ENCODE data around the gene VAMP1. TPM values are rescaled to one million over a fixed set of nuclear protein-coding genes. Genes with fewer than 3 reads are reported as not detected.

VAMP1 gene
- total and polyA plus RNA-seq, 2 of the 13 experiments (the other 11 are each of a cell fraction or from before 2014, with no cell fraction given) = 2.5 to 7.4 TPM

DNA sequence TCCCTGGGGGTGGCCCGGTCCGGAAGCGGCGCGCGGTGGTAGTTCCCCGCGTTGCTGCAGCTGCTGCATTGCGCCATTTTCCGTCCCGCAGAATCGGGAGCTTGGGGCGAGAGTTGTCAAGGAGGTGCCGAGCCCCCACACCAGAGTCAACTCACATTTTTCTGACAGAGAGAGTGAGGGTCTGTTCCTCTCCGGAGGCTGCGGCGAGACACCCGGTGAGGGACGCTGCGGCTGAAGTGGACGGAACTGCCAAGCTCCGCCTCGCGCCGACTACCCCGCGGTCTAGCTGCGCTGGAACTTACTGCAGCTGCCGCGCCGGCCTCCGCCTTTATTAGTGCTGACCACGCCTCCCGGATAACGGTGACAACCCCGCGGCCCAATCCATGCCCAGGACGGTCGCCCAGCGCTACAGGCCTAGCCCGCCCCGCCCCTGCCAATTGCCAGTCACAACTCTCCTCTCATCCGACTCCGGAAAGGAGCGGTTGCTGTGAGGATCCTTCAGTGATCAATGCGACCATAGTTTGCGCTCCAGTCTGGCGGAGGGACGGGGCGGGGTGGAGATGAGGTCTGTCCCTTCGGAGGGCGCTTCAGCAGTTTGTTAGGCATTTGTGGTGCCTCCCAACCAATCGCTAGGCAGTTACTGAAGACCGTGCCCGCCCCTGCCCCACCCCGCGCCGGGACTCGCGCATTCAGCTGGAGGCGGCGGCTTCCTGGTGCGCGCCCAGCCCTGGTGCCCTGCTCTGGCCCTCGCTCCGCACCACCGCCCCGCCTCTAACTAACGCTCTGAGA, at the start of gene VAMP1 (continued):
- TF ChIP-seq, protein P1, sequence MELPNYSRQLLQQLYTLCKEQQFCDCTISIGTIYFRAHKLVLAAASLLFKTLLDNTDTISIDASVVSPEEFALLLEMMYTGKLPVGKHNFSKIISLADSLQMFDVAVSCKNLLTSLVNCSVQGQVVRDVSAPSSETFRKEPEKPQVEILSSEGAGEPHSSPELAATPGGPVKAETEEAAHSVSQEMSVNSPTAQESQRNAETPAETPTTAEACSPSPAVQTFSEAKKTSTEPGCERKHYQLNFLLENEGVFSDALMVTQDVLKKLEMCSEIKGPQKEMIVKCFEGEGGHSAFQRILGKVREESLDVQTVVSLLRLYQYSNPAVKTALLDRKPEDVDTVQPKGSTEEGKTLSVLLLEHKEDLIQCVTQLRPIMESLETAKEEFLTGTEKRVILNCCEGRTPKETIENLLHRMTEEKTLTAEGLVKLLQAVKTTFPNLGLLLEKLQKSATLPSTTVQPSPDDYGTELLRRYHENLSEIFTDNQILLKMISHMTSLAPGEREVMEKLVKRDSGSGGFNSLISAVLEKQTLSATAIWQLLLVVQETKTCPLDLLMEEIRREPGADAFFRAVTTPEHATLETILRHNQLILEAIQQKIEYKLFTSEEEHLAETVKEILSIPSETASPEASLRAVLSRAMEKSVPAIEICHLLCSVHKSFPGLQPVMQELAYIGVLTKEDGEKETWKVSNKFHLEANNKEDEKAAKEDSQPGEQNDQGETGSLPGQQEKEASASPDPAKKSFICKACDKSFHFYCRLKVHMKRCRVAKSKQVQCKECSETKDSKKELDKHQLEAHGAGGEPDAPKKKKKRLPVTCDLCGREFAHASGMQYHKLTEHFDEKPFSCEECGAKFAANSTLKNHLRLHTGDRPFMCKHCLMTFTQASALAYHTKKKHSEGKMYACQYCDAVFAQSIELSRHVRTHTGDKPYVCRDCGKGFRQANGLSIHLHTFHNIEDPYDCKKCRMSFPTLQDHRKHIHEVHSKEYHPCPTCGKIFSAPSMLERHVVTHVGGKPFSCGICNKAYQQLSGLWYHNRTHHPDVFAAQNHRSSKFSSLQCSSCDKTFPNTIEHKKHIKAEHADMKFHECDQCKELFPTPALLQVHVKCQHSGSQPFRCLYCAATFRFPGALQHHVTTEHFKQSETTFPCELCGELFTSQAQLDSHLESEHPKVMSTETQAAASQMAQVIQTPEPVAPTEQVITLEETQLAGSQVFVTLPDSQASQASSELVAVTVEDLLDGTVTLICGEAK (IDR thresholded peaks at IDR 0.05) = no peak
- TF ChIP-seq, protein P1 (CRISPR knock-in tag; IDR thresholded peaks at IDR 0.05) = peak; percentile 73; the same call in 1 of the 2 replicates
- no peak for TF ChIP-seq LCORL (IDR thresholded peaks at IDR 0.05)
- TF ChIP-seq LCORL (CRISPR knock-in tag; IDR thresholded peaks at IDR 0.05) = peak; percentile 73
- TF ChIP-seq, protein P2, sequence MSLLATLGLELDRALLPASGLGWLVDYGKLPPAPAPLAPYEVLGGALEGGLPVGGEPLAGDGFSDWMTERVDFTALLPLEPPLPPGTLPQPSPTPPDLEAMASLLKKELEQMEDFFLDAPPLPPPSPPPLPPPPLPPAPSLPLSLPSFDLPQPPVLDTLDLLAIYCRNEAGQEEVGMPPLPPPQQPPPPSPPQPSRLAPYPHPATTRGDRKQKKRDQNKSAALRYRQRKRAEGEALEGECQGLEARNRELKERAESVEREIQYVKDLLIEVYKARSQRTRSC (CRISPR knock-in tag; IDR thresholded peaks at IDR 0.05; ENCODE audit: low read depth) = no peak
- peak; percentile 35; the same call in 1 of the 2 replicates for TF ChIP-seq ZFP37 (CRISPR knock-in tag; IDR thresholded peaks at IDR 0.05; ENCODE audit: borderline replicate concordance)
- no peak; the same call in 1 of the 2 replicates for TF ChIP-seq ZNF124 (CRISPR knock-in tag; IDR thresholded peaks at IDR 0.05)
- TF ChIP-seq MAFG (CRISPR knock-in tag; IDR thresholded peaks at IDR 0.05) = no peak
- TF ChIP-seq, protein P3, sequence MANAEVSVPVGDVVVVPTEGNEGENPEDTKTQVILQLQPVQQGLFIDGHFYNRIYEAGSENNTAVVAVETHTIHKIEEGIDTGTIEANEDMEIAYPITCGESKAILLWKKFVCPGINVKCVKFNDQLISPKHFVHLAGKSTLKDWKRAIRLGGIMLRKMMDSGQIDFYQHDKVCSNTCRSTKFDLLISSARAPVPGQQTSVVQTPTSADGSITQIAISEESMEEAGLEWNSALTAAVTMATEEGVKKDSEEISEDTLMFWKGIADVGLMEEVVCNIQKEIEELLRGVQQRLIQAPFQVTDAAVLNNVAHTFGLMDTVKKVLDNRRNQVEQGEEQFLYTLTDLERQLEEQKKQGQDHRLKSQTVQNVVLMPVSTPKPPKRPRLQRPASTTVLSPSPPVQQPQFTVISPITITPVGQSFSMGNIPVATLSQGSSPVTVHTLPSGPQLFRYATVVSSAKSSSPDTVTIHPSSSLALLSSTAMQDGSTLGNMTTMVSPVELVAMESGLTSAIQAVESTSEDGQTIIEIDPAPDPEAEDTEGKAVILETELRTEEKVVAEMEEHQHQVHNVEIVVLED (CRISPR knock-in tag; IDR thresholded peaks at IDR 0.05; ENCODE audit: borderline replicate concordance) = peak; percentile 58; the same call in 1 of the 2 replicates
- no peak for TF ChIP-seq NR2F1 (CRISPR knock-in tag; IDR thresholded peaks at IDR 0.05)
- peak; percentile 21; the same call in 1 of the 2 replicates for TF ChIP-seq NR2F2 (IDR thresholded peaks at IDR 0.05; ENCODE audit: borderline replicate concordance, low read depth)
- peak; percentile 48; the same call in 1 of the 2 replicates for TF ChIP-seq ZNF451 (CRISPR knock-in tag; IDR thresholded peaks at IDR 0.05)
- TF ChIP-seq, protein P4, sequence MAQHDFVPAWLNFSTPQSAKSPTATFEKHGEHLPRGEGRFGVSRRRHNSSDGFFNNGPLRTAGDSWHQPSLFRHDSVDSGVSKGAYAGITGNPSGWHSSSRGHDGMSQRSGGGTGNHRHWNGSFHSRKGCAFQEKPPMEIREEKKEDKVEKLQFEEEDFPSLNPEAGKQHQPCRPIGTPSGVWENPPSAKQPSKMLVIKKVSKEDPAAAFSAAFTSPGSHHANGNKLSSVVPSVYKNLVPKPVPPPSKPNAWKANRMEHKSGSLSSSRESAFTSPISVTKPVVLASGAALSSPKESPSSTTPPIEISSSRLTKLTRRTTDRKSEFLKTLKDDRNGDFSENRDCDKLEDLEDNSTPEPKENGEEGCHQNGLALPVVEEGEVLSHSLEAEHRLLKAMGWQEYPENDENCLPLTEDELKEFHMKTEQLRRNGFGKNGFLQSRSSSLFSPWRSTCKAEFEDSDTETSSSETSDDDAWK (CRISPR knock-in tag; IDR thresholded peaks at IDR 0.05) = no peak
- TF ChIP-seq SUZ12 (IDR thresholded peaks at IDR 0.05; ENCODE audit: low read depth, low read length) = no peak
- no peak for TF ChIP-seq ZNF326 (CRISPR knock-in tag; IDR thresholded peaks at IDR 0.05; ENCODE audit: borderline replicate concordance)
- no peak for TF ChIP-seq ZKSCAN5 (CRISPR knock-in tag; IDR thresholded peaks at IDR 0.05)
